NOMO-1 (cell line): ENCODE measurements around the gene EVI2B.
A peak's percentile ranks its signal among the peaks of the same experiment; 100 is the strongest.
"Not testable (repeated sequence)": the region's sequence is repeated elsewhere in the genome, so short reads cannot be mapped to it uniquely, and the experiment has no call there.

Experiments used
- DNase-seq, 2 experiments: peaks; one replicate each; lab custom pipeline; 2025; ENCODE audit not compliant: unreplicated experiment in 2 of 2; lab: John Stamatoyannopoulos, UW

Gene EVI2B, protein sequence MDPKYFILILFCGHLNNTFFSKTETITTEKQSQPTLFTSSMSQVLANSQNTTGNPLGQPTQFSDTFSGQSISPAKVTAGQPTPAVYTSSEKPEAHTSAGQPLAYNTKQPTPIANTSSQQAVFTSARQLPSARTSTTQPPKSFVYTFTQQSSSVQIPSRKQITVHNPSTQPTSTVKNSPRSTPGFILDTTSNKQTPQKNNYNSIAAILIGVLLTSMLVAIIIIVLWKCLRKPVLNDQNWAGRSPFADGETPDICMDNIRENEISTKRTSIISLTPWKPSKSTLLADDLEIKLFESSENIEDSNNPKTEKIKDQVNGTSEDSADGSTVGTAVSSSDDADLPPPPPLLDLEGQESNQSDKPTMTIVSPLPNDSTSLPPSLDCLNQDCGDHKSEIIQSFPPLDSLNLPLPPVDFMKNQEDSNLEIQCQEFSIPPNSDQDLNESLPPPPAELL

DNA sequence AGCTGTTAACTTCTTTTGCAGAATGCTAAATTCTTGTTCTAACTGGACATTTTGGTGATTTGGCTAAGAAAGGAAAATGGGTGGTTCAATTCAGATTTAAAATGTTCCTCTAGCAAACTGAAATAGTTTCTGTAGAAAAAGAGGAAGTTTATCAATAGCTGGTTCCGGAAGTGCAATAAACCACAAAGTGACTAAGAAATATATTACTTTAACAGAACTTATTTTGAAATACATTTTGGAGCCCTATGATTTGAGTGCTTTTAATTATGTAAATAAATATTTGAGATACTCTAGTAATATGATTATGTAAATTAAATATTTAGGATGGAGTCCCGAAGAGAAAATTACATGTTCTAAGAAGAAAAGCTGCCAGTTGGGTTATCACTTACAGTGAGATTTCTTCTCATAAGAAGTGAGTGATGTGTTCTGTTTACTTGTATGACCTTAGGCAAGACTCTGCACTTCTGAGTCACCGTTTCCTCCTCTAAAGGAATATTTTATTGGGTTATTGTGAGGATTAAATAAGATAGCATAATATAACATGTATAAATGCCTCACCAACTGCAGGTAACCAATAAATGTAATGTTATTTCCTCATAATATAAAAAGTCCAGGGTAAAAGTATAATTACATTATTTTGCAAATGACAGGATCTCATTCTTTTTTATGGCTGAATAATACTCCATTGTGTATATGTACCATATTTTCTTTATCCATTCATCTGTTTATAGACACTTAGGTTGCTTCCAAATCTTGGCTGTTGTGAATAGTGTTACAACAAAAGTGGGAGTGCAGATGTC, at the start of gene EVI2B:
TSS of gene EVI2B (minus strand) at position 73 of the 800 bp plus-strand sequence. CDS start 8,445 bp downstream, outside the sequence.
- DNase-seq: peak; percentile 73 to 98

DNA sequence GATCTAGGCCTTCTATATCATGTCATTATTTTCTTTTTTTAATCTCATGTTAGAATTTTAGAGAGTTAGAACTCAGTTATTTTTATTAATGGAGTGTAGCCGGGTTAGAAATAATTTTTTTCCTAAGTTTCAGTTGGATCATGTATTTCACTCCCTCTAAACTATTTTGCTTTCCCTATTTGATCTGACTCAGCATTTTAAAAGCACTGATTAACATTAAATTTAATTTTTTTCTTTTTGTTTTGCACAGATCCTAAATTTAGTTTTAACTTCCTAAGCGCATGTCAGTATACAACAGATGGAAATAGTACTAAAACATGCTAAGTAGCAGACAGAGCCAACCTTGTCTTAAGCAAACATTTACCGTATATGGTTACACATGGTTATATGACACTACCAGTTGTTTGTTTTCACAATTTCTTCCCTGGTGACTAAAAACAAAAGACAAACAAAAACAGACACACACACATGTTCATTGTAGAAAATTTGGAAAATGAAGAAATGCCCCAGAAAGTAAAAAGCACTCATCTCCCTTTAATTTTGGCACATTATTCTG, 44.1 kb upstream of the EVI2B start:
- DNase-seq: no peak

DNA sequence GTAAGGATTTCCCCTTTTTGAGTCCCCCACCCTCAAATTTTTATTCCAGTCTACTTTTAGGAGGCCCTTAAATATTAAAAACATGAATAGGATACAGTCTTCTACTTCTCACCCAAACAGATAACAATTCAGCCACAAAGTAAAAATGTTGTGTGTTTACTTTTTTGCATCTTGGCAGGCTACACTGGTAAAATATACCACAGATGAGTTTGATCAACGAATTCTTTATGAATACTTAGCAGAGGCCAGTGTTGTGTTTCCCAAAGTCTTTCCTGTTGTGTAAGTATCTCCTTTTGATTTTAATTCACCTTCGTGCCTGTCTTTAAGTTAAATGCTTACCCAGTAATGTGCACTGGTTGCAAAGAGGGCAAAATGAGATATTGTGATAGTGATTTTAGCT, 43.2 kb upstream of the EVI2B start:
- DNase-seq: no peak

DNA sequence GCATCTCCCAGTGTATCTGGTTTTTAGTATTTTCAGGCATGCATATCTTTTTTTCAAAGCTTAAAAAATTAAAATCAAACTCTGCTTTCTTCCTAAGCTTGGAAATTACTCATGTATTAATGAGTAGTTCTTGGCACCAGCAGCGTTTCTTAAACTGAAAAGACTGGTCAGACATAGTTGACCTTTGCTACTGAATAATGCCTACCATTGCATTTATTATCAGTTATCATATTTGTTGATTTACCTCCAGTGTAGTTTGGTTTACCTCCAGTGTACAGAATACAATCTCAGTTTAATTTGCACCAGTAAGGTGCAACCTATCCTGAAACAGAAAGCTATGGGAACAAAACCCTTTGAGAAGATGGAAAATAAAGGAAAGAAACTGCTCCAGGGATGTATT, 42.1 kb upstream of the EVI2B start:
- no peak for DNase-seq

DNA sequence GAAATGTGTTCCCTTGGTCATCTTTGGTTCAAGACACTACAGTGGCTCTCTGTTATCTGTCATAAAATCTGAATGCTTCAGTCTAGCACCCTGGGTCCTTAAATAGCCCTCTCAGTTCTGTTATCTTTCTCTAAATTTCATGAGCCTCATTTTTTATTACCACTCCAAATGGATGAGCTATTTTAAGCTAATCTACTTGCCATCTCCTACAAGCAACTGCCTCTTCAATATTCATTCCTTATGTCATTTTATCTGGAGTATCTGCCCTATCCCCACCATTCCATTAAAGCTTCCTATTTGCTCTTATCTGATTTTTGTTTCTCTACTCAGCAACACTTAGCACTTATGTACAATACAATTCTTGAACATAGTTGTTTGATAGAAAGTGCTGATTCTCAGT, 35.6 kb upstream of the EVI2B start:
- no peak for DNase-seq

DNA sequence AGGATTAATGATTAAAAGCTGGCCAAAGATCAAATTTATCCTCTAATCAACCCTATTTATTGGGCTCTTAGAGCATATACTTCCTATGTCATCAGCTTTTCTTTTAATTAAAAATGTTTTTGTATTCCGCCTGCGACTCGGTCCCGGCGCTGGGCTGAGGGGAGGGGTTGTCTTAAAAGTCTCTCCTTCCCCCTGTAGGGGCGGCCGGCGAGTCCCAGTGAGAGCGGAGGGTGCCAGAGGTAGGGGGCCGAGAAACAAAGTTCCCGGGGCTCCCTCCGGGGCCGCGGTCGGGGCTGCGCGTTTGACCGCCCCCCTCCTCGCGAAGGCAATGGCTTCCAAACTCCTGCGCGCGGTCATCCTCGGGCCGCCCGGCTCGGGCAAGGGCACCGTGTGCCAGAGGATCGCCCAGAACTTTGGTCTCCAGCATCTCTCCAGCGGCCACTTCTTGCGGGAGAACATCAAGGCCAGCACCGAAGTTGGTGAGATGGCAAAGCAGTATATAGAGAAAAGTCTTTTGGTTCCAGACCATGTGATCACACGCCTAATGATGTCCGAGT, 31.4 kb upstream of the EVI2B start:
- DNase-seq: not testable (repeated sequence)

DNA sequence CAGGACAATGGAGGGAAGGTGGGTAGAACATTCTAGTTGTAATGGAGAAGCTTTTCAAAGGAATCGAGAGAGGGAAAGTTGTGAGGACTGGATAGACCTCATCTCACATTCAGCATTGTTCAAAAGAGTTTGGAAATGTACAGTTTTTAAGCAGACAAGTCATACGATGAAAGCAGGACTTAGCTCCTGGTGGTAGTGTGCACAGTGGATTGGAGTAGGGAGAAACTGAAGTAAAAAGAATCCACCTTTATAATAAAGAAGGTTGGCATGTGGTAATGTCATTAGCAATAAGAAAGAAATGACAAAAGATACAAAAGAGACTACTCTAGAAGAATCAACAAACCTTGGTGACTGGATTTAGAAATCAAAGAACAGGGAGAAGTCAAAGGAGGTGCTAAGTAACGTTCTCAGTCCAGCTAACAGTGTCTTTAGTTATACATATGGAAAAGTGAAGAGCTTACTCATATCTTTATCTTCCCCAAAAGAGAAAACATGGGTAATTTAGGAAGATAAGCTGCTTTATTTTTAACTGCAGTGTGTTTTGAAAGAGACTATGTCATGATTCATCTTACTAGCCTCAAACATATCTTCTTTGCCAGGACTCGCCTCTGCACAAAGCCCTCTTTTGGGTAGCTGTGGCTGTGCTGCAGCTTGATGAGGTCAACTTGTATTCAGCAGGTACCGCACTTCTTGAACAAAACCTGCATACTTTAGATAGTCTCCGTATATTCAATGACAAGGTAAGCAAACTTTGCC, 26.2 kb upstream of the EVI2B start:
- DNase-seq: peak; percentile 10 to 77

DNA sequence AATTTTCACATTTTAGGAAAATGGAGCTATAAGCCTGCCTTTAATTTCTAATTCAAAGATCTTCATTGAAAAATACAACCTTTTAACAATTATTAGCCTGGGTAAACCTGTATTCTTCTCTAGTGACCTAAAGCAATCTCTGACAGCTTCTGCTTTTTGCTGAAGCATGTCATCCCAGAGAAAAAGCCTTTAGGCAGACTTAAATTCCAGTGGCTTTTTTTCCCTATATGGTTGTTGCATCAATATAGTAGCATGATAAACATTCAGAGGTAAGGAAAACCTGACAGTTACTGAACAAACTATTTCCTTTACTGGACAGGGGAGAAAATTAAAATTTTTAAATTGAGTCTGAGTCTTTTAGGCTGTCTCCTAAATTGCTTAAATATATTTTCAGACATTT, 15.4 kb upstream of the EVI2B start:
- DNase-seq: no peak

DNA sequence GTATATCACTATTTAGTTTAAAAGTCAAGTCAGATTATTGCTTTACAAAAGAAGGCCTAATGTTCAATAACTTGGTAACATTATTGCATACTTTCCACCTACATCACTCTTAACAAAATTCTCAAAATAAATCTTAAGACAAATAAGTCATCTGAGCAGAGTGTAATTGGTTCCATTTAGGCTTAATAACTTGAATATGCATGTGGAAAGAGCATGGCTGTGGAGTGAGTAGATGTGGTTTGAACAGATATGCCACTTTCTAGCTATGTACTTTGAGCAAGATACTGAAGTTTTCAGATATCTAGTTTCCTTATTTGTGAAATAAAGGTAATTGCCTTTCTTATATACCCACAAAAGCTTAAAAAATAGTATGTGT, 14.3 kb upstream of the EVI2B start:
- no peak for DNase-seq

DNA sequence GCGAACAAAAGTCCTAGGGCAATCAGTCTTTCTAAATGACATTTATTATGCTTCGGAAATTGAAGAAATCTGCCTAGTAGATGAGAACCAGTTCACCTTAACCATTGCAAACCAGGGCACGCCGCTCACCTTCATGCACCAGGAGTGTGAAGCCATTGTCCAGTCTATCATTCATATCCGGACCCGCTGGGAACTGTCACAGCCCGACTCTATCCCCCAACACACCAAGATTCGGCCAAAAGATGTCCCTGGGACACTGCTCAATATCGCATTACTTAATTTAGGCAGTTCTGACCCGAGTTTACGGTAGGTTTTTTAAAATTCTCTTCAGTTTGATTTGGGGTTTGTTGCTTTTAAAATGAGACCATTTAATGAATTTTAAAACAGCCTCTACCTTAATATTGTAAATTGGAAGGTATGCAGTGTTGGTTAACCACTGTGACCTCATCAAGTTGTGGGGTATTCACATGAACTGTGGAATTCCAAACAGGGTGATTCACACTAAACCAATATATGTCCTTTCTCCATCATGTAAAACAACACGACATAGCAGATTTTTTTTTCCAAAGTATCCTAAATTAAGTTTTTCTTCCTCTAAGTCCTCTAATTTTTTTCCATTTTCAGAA, 13.8 kb upstream of the EVI2B start:
- no peak for DNase-seq

DNA sequence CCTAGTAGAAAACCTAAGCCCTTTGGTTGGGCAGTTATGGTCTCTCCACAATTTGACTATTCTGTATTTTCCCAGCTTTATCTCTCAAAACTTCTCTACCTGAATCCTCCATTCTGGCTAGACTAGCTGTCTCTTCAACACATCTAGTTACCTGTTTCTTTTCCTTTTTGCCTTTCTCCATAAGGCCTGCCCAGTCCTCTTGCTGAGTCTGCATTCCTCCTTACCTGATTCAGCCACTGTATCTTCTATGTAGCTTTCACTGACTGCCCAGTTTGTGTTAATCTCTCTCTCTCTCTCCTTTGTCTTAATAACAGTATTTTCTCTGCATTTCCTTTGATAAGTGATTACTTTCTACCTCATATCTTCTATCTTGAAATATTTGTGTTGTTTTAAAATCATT, 9.7 kb upstream of the EVI2B start:
- no peak for DNase-seq

DNA sequence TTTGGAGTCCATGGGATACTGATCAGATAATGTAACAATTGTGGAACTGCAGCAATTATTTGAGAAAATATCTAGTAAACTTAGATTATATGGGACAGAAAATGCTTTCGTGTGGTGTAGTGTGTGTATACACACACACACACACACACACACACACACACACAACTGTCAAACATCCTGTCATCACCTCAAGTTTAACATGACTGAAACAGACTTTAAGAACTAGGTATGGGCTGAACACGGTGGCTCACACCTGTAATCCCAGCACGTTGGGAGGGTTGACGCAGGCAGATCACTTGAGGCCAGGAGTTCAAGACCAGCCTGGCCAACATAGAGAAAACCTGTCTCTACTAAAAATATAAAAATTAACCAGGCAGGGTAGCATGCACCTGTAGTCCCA, 8.1 kb upstream of the EVI2B start:
- DNase-seq: no peak

DNA sequence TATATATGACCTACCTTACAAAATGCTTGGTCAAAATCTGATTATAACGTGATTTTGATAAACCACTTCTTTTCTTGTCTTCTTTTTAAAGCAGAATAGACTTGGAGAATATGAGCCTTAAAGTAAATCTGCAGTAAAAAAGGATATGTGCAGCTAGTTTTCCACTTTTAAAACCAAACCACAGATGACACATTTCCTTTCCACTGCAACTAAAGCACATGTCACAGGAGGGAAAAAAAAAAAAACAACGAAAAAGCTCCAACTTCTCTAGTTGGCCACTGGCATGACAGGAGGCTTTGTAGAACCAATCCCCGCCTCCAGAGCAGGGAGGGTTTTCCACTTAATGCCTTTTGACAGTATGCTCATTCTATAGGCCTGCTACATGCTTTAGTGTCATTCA, 7.6 kb upstream of the EVI2B start, which contains the start of gene EVI2A:
TSS of gene EVI2A (minus strand) at position 142 of the 400 bp plus-strand sequence. CDS start 2,609 bp downstream, outside the sequence.
- DNase-seq: peak; percentile 81 to 96

DNA sequence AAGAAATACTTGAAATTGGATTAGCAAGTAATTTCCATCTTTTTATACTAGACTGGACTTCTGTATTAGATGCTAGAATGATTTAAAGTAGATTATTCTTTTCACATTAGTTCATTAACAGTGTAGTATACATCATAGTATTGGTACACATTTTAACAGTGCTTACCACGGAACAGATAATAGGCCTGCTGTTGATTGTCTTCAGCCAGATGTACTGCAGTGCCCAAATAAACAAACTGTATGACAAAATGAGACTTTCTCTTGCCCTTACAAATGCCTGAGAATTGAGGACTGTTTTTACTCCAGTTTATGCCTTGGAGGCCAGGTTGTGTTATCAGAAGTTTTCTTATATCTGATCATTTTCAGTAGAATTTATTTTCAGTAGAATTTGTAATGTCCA, 6.9 kb upstream of the EVI2B start:
- DNase-seq: peak in 1 of 2 experiments; percentile 19

DNA sequence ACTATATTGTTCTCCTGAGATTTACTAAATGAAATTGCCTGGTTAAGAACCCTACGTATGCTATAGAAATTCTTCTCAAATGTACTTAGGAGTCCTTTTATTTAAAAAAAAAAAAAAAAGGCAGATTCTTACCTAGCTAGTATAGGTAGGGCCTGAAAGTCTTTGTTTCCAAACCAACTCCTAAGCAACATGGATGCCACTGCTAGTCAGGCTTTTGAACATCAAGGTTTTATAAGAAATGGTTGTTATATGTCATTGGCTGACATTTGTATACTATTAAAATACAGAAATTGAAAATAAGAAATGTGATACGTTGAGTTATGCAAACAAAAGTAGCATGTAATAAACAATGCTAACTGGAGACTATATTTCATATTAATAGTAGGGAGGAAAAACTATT, 6.4 kb upstream of the EVI2B start:
- no peak for DNase-seq

DNA sequence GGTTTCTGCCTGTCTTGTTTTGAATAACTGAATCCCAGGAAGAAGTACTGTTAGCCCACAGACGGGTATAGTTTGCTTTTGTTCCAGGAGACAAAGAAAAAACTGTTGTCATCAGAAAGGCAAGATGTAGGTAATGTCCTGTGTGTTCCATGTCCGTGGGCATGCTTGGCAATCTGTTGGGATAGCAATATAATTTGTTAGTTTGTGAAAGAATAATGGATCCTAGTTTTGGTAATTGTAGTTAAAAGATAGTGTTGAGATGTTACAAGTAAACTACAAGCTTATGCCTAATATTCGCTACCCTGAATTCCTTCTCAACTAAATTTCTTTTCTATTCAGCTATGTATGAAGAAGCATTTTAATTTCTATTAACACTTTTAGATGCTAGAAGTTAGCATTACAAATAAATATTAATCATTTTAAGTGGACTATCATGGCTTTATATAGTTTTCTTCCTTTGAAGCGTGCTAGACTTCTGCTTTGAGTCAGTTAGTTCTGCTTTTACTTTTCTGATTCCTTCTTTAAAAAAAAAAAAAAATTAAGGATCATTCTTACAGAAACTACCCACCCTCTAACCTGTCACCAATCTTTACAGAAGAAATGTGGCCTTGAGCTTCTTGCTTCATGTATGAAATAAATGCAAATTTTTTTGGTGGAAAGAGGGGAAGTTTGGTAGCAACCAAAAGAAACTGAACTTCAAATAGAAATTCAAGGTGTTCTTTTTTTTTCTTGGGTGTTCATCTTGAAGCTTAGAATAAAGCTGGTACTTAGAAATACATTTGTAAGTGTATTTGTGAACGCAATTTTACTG, 5.2 kb upstream of the EVI2B start:
- peak; percentile 65 to 87 for DNase-seq

DNA sequence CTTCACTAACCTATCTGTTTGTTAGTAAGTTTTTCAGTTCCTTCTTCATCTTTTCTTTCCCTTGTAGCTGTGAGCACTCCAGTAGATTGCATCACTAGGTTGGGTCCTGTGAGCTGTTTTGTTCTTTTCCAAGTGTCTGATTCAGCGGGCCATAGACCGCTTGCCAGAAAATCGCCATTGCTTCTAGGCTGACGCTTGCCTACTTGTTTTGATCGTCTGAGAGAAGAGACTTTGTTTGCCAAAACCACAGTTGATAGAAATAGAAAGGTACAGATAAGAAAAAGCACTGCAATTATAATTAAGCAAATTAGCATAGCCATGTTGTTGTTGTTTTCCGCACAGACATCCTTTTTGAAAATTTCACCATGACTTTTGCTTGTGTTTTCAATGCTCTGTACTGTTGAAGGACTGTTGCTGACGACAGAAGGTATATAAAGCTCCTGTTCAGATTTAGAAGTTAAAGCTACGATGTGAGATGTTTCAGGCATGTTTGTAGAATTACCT, 4.5 kb upstream of the EVI2B start:
- DNase-seq: peak; percentile 75 to 88

DNA sequence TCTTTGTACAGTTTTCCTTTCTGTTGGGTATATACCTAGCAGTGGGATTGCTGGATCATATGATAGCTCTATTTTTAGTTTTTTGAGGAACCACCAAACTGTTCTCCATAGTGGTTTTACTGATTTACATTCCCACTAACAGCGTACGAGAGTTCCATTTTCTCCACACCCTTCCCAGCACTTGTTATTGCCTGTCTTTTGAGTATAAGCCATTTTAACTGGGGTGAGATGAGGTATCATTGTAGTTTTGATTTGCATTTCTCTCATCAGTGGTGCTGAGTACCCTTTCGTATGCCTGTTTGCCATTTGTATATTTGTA, 887 bp upstream of the EVI2B start:
- no peak for DNase-seq

DNA sequence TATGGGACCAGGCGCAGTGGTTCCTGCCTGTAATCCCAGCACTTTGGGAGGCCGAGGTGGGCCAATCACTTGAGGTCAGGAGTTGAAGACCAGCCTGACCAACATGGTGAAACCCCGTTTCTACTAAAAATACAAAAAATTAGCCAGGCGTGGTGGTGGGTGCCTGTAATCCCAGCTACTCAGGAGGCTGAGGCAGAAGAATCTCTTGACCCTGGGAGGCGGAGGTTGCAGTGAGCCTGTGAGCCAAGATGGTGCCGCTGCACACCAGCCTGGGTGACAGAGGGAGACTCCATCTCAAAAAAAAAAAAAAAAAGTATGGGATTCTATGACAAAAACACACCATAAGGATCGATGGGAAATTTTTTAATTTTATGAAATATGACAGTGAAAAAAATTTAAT, 1.6 kb downstream of the EVI2B start:
- DNase-seq: not testable (repeated sequence)
